HEK293T (cell line): ENCODE data around the gene LCE1E.

Source experiments
- CTCF ChIA-PET: fragments of 350-600 bp; formaldehyde crosslinking; extraction: SDS; loops from one replicate; lab custom pipeline; 2021; ENCODE audit warnings: antibody characterized with exemption, inconsistent platforms; lab: Yijun Ruan, JAX
- POLR2A ChIA-PET: fragments of 350-600 bp; formaldehyde crosslinking; extraction: SDS; loops from one replicate; lab custom pipeline; 2020; ENCODE audit warnings: antibody characterized with exemption, inconsistent platforms; lab: Yijun Ruan, JAX
- DNase-seq: peaks from one replicate; pipeline ENCODE4 v3.0.0; 2012; ENCODE audit warnings: mixed read lengths; ENCODE audit errors: extremely low spot score
- ARNT ChIP-seq: fragments of 450-650 bp; IDR thresholded peaks from 2 replicates; pipeline ENCODE4 v1.6.1; 2017; ENCODE audit warnings: mild to moderate bottlenecking
- BHLHE40 ChIP-seq: fragments of 450-650 bp; IDR thresholded peaks from 2 replicates; pipeline ENCODE4 v1.6.1; 2016; ENCODE audit warnings: mild to moderate bottlenecking, moderate library complexity, borderline replicate concordance
- CTBP1 ChIP-seq: fragments of 450-650 bp; IDR thresholded peaks from 2 replicates; pipeline ENCODE4 v1.6.1; 2016; ENCODE audit warnings: borderline replicate concordance
- ELF4 ChIP-seq: fragments of 450-650 bp; IDR thresholded peaks from 2 replicates; pipeline ENCODE4 v1.6.1; 2017; ENCODE audit warnings: antibody characterized with exemption
- FOXA1 ChIP-seq: fragments of 450-650 bp; IDR thresholded peaks from 2 replicates; pipeline ENCODE4 v1.6.1; 2016; ENCODE audit warnings: mild to moderate bottlenecking
- FOXK2 ChIP-seq: fragments of 450-650 bp; IDR thresholded peaks from 2 replicates; pipeline ENCODE4 v1.6.1; 2016; ENCODE audit warnings: mild to moderate bottlenecking
- FOXM1 ChIP-seq: fragments of 450-650 bp; IDR thresholded peaks from 2 replicates; pipeline ENCODE4 v1.6.1; 2017; ENCODE audit warnings: mild to moderate bottlenecking, borderline replicate concordance
- HDGF ChIP-seq: fragments of 450-650 bp; IDR thresholded peaks from 2 replicates; pipeline ENCODE4 v1.6.1; 2017; ENCODE audit warnings: antibody characterized with exemption, borderline replicate concordance
- L3MBTL2 ChIP-seq: fragments of 450-650 bp; conservative IDR thresholded peaks from 2 replicates; pipeline ENCODE4 v1.6.1; 2016; ENCODE audit warnings: mild to moderate bottlenecking
- LEF1 ChIP-seq: fragments of 450-650 bp; IDR thresholded peaks from 2 replicates; pipeline ENCODE4 v1.6.1; 2017; ENCODE audit warnings: mild to moderate bottlenecking, borderline replicate concordance
- NFRKB ChIP-seq: fragments of 450-650 bp; IDR thresholded peaks from 2 replicates; pipeline ENCODE4 v1.6.1; 2016; ENCODE audit warnings: mild to moderate bottlenecking, moderate library complexity
- SP1 ChIP-seq: fragments of 450-650 bp; IDR thresholded peaks from 2 replicates; pipeline ENCODE4 v1.6.1; 2017
- SUZ12 ChIP-seq: fragments of 450-650 bp; IDR thresholded peaks from 2 replicates; pipeline ENCODE4 v1.6.1; 2016; ENCODE audit warnings: mild to moderate bottlenecking
- TARDBP ChIP-seq: fragments of 450-650 bp; IDR thresholded peaks from 2 replicates; pipeline ENCODE4 v1.6.1; 2016
- ZNF384 ChIP-seq: fragments of 450-650 bp; IDR thresholded peaks from 2 replicates; pipeline ENCODE4 v1.6.1; 2016
- TF ChIP-seq, protein P1 (sequence below): fragments of 450-650 bp; IDR thresholded peaks from 2 replicates; pipeline ENCODE4 v1.6.1; 2016

Gene LCE1E

DNA sequence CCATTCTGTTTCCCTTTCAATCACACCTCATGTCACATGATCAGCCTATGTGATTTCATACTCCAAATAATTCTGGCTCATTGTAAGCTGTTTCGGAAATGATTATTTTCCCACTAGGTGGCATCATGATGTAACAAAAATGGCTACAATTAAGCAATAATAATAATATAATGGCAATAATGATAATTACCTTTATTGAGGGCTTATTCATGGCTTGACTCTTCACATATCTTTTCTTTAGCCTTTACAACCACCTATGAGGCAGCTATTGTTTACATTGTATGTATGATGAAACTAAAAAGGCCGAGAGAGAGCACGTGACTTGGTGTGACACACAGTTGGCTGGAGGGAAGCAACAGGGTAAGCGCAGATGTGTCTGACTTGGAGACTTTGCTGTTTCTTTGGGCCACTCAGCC, 40.8 kb upstream of the LCE1E start:
- TF ChIP-seq SUZ12 (no peak), LEF1 (no peak)
- DNase-seq: no peak
- ChIA-PET POLR2A (no interaction called here), CTCF (no interaction called here)

DNA sequence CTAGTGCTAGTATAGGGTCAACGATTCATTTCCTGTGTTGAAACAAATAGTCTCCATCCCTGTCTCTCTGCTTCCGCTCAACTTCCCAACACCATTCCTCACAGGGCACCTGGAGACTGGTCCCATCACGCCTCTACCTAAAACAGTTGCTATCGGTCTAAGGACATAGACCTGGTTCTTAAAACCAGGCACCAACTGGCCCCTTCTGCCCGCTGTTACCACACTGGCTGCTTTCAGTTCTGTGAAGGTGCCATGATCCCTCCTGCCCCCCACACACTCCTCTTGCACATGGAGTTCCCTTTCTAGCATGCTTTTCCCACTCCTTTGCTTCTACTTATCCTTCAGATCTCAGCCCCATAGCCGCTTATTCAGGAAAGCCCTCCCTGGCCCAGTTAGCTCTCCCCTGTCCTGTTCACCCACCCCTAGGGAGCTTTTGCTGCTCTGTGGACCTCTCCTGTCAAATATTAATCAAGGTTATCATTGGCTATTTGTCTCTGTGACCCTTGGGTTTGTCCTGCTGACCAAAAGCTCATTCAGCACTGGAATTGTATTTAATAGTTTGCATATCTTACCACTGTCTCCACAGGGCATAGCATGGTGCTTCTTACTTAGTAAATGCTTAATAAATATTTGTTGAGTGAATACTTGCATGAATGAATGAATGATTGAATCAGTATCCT, 40.2 kb upstream of the LCE1E start:
- CTCF ChIA-PET: no interaction called here
- TF ChIP-seq FOXM1 (no peak), BHLHE40 (no peak), ELF4 (no peak), ARNT (no peak), TARDBP (no peak), SUZ12 (no peak)
- TF ChIP-seq, protein P1, sequence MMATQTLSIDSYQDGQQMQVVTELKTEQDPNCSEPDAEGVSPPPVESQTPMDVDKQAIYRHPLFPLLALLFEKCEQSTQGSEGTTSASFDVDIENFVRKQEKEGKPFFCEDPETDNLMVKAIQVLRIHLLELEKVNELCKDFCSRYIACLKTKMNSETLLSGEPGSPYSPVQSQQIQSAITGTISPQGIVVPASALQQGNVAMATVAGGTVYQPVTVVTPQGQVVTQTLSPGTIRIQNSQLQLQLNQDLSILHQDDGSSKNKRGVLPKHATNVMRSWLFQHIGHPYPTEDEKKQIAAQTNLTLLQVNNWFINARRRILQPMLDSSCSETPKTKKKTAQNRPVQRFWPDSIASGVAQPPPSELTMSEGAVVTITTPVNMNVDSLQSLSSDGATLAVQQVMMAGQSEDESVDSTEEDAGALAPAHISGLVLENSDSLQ: no peak

DNA sequence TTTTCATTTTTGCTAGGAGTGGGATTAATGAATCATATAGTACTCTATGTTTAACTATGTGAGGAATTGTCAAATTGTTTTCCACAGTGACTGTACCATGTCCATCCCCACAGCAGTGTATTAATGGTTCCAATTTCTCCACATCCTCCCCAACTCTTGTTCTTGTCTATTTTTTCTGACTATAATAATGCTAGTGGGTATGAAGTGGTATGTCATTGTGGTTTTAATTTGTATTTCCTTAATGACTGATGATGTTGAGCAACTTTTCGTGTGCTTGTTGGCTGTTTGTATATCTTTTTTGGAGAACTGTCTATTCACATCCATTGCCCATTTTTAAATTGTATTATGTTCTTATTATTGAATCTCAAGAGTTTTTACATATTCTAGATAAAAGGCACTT, 38.2 kb upstream of the LCE1E start:
- POLR2A ChIA-PET: no interaction called here
- no peak for TF ChIP-seq ZNF384
- no peak for TF ChIP-seq L3MBTL2
- DNase-seq: no peak
- CTCF ChIA-PET: no interaction called here

More for the DNA sequence above, 40.2 kb upstream of the LCE1E start:
- POLR2A ChIA-PET: no interaction called here
- DNase-seq: no peak

DNA sequence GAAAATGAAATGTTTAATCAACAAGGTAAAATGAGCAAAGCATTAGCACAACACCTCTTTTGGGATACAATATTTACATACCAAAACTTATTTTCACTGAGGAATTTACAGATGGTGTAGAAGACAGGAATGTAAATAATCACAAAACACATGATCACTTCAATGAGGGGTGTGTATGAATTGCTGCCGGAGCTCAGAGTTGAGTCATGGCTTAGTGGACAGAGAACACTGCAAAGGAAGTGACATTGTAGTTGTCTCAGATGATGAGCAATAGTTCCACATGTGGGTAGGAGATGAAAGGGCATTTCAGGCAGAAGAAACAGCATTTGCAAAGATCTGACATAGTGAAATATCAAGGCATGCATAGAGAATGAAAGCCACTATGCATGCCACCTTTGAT, 33.8 kb upstream of the LCE1E start:
- TF ChIP-seq ARNT: no peak
- no peak for DNase-seq
- ChIA-PET CTCF (no interaction called here), POLR2A (no interaction called here)

DNA sequence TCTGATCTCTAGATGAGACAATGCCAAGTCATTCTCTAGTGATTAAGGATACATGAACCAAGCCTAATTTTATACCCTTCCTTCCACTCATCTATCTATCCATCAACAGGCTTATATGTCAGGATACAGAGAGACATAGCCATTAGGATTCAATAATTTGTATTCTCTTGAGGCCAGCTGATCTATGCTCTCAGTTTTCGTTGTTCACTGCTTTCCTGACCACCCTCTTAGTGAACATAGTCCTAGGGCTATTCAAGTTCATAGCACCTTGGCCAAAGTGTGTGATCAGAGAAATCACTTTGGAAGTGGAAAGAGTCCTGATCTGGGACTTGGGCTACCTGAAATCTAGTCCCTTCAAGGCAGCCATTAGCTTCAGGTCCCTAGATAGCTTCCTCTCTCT, 32.5 kb upstream of the LCE1E start:
- CTCF ChIA-PET: no interaction called here
- POLR2A ChIA-PET: no interaction called here
- no peak for DNase-seq
- no peak for TF ChIP-seq TARDBP
- TF ChIP-seq L3MBTL2: no peak
- no peak for TF ChIP-seq LEF1
- TF ChIP-seq ARNT: no peak
- no peak for TF ChIP-seq NFRKB
- TF ChIP-seq ELF4: no peak
- TF ChIP-seq, protein P1: no peak
- TF ChIP-seq BHLHE40: no peak
- TF ChIP-seq ZNF384: no peak
- no peak for TF ChIP-seq FOXA1
- no peak for TF ChIP-seq FOXM1
- no peak for TF ChIP-seq CTBP1
- no peak for TF ChIP-seq SP1
- TF ChIP-seq HDGF: no peak

DNA sequence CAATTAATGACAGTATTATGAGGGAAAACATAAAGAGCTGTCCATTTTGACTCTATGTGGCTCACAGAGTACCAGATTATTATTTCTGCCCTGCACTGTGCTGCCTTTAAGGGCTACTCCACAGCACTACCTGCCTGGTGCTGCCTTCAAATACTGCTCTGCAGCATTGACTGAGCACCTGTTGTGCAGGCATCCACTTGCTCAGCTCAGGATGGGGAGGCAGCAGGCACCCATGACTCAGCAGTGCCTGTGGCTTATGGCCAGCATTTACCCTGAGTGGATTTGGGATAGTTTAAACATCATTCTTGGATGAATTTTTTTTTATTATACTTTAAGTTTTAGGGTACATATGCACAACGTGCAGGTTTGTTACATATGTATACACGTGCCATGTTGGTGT, 29.2 kb upstream of the LCE1E start:
- no peak for DNase-seq
- TF ChIP-seq FOXA1: no peak
- no peak for TF ChIP-seq NFRKB
- no peak for TF ChIP-seq SP1
- no peak for TF ChIP-seq TARDBP
- TF ChIP-seq ZNF384: no peak
- TF ChIP-seq ARNT: no peak
- no peak for TF ChIP-seq FOXM1
- no peak for TF ChIP-seq LEF1
- TF ChIP-seq, protein P1: no peak
- TF ChIP-seq ELF4: no peak
- no peak for TF ChIP-seq HDGF
- TF ChIP-seq SUZ12: no peak
- TF ChIP-seq CTBP1: no peak
- no peak for TF ChIP-seq FOXK2
- ChIA-PET POLR2A (no interaction called here), CTCF (no interaction called here)

DNA sequence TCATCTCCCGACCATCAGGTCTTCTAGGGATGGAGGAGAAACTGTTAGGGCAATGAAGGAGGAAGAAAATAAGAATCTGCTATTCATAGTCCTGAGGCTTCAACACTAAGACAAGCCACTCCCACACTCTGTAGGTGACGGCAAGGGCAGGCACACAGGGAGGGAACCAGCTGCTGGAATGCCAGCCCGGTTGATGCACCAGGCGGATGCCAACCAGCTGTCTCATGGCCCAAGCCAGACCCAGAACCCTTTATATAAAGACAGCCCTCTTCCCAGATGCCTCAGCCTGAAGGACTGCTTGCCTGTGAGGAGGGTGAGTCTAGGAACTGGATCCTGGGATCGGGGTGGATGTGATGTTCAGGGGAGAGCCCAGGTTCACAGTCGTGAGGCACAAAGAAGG, 28.3 kb upstream of the LCE1E start, which contains the start of gene KPRP:
Gene KPRP (plus strand): TSS at position 279 of the 400 bp plus-strand sequence. CDS start 1,564 bp downstream, outside the sequence.
- no peak for DNase-seq
- ChIA-PET CTCF (no interaction called here), POLR2A (no interaction called here)
- TF ChIP-seq, protein P1: no peak
- no peak for TF ChIP-seq FOXM1
- no peak for TF ChIP-seq ZNF384
- no peak for TF ChIP-seq SUZ12
- TF ChIP-seq HDGF: no peak
- no peak for TF ChIP-seq ARNT
- TF ChIP-seq BHLHE40: no peak
- no peak for TF ChIP-seq LEF1
- no peak for TF ChIP-seq L3MBTL2
- no peak for TF ChIP-seq NFRKB
- TF ChIP-seq FOXK2: no peak
- TF ChIP-seq ELF4: no peak
- no peak for TF ChIP-seq FOXA1
- TF ChIP-seq SP1: no peak
- no peak for TF ChIP-seq TARDBP
- no peak for TF ChIP-seq CTBP1
